K562 (cell line): ENCODE measurements around the gene GLB1L2.

Experiments
- CBX5 ChIP-seq: IDR thresholded peaks from 2 replicates; pipeline ENCODE4 v1.6.1; 2014; ENCODE audit warnings: low read depth, borderline replicate concordance
- JUN ChIP-seq, 2 experiments: sonication (generic) in 1 of 2; formaldehyde crosslinking in 1 of 2; IDR thresholded peaks; 2 replicates each; pipeline versions ENCODE4 v1.6.1 to v1.8.0; 2012 to 2022; ENCODE audit warnings: borderline replicate concordance in 2 of 2, mild to moderate bottlenecking in 2 of 2, improper control_type of control experiment in 1 of 2, low read depth in 1 of 2, low read length in 1 of 2, missing genetic modification reagents in 1 of 2
- NFE2L1 ChIP-seq: fragments of 450-650 bp; IDR thresholded peaks from 2 replicates; pipeline ENCODE4 v1.6.1; 2016; ENCODE audit warnings: missing genetic modification characterization, low read depth, mild to moderate bottlenecking, missing compliant biosample characterization, moderate library complexity, borderline replicate concordance
- POLR2A ChIP-seq: fragments of 450-650 bp; conservative IDR thresholded peaks from 2 replicates; pipeline ENCODE4 v1.6.1; 2016
- POLR2AphosphoS5 ChIP-seq: IDR thresholded peaks from 2 replicates; pipeline ENCODE4 v1.6.1; 2011; ENCODE audit warnings: mild to moderate bottlenecking, low read depth, low read length, moderate library complexity; ENCODE audit not compliant: control insufficient read depth, insufficient read depth
- SIN3A ChIP-seq, 2 experiments: fragments of 150-350 bp in 1 of 2; IDR thresholded peaks; 2 replicates each; pipeline ENCODE4 v1.6.1; 2011 to 2016; ENCODE audit warnings: borderline replicate concordance in 2 of 2, low read depth in 2 of 2, low read length in 2 of 2, mild to moderate bottlenecking in 2 of 2, moderate library complexity in 2 of 2; ENCODE audit not compliant: control insufficient read depth in 1 of 2
- SNAPC5 ChIP-seq: fragments of 250-450 bp; sonication (Bioruptor Pico); IDR thresholded peaks from 2 replicates; pipeline ENCODE4 v1.8.0; 2021; ENCODE audit warnings: moderate library complexity, mild to moderate bottlenecking, inconsistent platforms
- ZNF431 ChIP-seq: sonication (generic); formaldehyde crosslinking; IDR thresholded peaks from 2 replicates; pipeline ENCODE4 v1.8.0; 2022; ENCODE audit warnings: mild to moderate bottlenecking, missing genetic modification reagents
- TF ChIP-seq, protein P1 (sequence below), 2 experiments: fragments of 200-800 bp in 1 of 2; sonication (Bioruptor generic) in 1 of 2; sonication (generic) in 1 of 2; formaldehyde crosslinking in 1 of 2; IDR thresholded peaks in 1 of 2; conservative IDR thresholded peaks in 1 of 2; 2 replicates each; pipeline versions ENCODE4 v1.5.0 to v1.6.1; 2016 to 2020; ENCODE audit warnings: missing compliant biosample characterization in 1 of 2, missing genetic modification characterization in 1 of 2, missing genetic modification reagents in 1 of 2

DNA sequence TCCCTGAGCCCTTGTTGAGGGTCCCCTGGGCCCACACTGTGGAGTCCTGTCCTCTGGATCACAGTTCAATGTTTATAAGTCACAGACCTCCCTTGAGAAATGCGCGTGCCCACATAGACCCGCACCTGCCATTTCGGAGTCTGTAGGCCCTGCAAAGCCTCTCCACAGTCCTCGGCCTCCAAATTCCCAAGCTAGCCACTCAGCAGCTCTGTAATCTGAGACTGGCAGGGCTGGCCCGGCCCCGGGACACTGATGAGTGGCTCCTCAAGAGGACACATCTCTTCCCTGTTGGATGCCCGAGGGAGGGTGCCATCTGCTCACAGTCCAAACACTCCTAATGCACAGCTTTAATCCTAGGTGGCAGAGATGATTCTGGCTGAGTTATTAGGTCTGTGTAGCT lies 41.2 kb downstream of the GLB1L2 start:
- TF ChIP-seq SNAPC5, result no peak
- no peak for TF ChIP-seq NFE2L1 (tag)
- TF ChIP-seq, protein P1, sequence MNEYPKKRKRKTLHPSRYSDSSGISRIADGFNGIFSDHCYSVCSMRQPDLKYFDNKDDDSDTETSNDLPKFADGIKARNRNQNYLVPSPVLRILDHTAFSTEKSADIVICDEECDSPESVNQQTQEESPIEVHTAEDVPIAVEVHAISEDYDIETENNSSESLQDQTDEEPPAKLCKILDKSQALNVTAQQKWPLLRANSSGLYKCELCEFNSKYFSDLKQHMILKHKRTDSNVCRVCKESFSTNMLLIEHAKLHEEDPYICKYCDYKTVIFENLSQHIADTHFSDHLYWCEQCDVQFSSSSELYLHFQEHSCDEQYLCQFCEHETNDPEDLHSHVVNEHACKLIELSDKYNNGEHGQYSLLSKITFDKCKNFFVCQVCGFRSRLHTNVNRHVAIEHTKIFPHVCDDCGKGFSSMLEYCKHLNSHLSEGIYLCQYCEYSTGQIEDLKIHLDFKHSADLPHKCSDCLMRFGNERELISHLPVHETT (CRISPR knock-in tag; conservative IDR thresholded peaks at IDR 0.05 in 1 of 2, IDR thresholded peaks at IDR 0.05 in 1 of 2), result no peak
- no peak for TF ChIP-seq SIN3A (IDR thresholded peaks at IDR 0.05; ENCODE audit: borderline replicate concordance in 2 of 2, control insufficient read depth in 1 of 2, low read depth in 2 of 2, low read length in 2 of 2)
- no peak for TF ChIP-seq CBX5
- TF ChIP-seq POLR2AphosphoS5, result no peak
- TF ChIP-seq JUN (IDR thresholded peaks at IDR 0.05; ENCODE audit: borderline replicate concordance, low read depth, low read length), result no peak
- no peak for TF ChIP-seq JUN (CRISPR knock-in tag; IDR thresholded peaks at IDR 0.05; ENCODE audit: borderline replicate concordance)
- no peak for TF ChIP-seq ZNF431 (CRISPR knock-in tag)
- no peak for TF ChIP-seq POLR2A
